ENCODE results near the gene DLG5.

DLG5 gene, protein sequence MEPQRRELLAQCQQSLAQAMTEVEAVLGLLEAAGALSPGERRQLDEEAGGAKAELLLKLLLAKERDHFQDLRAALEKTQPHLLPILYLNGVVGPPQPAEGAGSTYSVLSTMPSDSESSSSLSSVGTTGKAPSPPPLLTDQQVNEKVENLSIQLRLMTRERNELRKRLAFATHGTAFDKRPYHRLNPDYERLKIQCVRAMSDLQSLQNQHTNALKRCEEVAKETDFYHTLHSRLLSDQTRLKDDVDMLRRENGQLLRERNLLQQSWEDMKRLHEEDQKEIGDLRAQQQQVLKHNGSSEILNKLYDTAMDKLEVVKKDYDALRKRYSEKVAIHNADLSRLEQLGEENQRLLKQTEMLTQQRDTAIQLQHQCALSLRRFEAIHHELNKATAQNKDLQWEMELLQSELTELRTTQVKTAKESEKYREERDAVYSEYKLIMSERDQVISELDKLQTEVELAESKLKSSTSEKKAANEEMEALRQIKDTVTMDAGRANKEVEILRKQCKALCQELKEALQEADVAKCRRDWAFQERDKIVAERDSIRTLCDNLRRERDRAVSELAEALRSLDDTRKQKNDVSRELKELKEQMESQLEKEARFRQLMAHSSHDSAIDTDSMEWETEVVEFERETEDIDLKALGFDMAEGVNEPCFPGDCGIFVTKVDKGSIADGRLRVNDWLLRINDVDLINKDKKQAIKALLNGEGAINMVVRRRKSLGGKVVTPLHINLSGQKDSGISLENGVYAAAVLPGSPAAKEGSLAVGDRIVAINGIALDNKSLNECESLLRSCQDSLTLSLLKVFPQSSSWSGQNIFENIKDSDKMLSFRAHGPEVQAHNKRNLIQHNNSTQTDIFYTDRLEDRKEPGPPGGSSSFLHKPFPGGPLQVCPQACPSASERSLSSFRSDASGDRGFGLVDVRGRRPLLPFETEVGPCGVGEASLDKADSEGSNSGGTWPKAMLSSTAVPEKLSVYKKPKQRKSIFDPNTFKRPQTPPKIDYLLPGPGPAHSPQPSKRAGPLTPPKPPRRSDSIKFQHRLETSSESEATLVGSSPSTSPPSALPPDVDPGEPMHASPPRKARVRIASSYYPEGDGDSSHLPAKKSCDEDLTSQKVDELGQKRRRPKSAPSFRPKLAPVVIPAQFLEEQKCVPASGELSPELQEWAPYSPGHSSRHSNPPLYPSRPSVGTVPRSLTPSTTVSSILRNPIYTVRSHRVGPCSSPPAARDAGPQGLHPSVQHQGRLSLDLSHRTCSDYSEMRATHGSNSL (N-terminal part only)

DNA sequence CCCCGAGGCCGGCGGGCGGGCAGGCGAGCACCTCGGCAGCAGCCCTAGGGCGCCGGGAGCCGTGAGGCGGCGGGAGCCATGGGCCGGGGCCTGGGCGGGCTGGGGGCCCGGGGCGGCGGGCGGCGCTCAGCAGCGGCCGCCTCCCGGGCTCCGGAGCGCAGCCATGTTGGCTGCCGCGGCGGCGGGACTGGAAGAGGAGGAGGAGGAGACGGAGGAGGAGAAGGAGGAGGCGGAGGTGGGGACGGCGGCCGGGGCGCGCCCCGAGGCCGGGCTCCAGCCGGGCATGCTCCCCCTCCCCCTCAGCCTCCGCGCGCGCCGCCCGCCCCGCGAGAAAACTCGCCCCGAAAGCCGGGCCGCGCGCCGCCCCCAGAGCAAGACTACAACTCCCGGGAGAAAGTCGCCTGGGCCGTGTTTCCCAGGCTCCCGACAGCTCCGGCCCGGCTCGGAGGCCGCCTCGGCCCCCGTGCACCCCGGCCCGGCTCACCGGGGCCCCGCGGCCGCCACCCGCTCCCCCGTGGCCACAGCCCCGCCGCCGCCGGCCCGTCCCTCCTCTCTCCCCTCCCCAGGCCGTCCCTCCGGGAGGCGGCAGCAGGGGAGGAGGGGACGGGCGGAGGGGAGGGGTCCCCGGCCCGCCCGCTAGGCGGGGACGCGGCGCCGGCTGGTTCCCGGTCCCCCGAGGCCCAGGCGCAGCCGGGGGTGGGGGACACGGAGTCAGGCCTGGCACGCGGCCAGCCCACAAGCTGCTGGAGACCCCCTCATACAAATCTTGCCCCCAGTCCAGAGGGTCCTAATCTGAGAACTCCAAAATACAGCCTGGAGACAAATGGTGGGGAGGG, at the start of gene DLG5:
DLG5 (minus strand) TSS at position 190 of the 836 bp plus-strand sequence. CDS start 235 bp downstream, outside the sequence.
- DNase-seq, result peak; percentile 3

DNA sequence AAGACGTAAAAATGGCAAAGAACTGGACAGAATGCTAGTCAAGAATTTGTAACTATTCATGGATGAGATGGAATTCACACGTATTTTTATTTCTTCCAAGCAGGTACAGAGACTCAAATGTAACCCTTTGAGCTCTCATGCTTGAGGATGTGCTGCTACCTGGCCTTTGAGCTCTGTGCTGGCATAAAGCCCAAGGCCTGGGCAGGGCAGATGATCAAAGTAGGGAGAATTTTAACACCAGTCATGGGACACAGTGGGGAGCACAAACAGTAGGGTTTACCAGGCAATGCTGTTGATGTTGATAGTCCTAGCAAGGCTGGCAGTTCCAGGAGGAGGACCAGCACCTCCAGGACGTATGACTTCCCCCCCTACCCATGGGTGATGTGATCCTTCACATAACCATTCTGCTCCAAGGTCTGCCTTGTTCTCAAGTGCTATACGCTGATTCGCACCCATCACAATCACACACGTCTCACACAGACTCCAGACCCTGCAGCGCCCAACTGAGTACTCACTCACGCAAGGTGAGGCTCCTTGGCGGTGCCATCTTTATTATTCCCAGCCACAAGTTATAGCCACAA, 48.6 kb upstream of the DLG5 start:
- no peak for DNase-seq

DNA sequence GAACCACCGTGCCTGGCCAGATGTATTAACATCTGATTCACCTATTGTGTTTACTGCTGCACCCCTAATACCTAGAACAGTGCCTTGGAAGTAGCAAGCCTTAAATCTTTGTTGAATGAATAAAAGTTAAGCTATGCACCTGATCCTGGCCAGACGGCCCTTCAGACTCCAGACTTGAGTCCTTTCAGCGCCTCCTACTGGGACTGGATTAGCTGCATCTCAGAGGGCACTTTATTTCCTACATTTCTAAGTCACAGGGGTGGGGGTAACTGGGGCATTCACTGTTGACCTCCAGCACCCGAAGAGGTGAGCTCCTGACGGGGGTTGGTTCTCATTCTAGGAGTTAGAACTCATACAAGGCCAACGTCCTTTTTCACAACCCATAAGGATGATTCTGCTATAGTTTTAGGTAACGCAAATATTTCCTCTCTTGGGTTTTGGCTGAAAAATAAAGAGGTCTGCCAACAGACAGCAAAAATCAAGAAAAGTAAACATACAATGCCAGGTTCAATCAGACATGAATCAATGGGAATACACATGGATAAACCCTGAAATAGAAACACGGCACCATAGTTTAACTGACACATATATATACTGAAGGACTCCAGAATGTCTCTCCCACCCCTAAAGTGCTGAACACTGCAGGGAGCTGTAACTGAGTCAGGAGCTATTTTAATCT, 48.0 kb upstream of the DLG5 start:
- DNase-seq, result no peak

- DNase-seq, result no peak
These were observed 46.7 kb upstream of the DLG5 start for GRCh38 chr10:77973276-77973675.

- no peak for DNase-seq
These were observed 45.6 kb upstream of the DLG5 start for GRCh38 chr10:77972148-77972547.

DNA sequence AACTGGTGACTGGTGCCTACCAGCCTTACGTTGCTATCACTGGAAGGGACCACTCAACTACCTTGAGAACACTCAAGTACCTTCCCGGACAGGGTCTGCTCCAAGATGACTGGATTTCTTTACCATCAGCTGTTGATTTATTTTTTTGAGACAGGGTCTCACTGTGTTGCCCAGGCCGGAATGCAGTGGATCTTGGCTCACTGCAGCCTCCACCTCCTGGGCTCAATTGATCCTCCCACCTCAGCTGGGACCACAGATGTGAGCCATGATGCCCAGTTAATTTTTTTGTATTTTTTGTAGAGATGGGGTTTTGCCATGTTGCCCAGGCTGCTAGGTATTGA, 45.2 kb upstream of the DLG5 start:
- DNase-seq, result no peak

- DNase-seq, result no peak
These were observed 44.6 kb upstream of the DLG5 start for GRCh38 chr10:77970869-77971803.

DNA sequence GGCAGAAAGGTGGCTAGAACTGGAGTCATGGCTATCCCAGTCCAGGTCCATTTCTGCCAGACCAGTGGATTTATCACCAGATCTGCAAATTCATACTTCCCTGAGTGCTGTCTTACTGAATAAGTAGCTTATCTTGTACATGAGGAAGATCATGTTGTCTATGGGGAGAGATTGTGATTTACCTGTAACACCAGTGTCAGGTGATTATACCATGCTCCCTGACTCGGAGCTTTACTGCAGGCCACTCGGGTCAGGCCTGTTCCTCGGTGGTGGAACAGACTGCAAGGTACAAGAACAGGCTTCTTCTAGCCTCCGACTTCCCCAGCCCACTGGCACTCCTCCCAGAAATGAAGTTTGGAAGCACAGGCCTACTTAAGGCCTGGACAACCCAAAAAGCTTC, 42.6 kb upstream of the DLG5 start:
- no peak for DNase-seq

DNA sequence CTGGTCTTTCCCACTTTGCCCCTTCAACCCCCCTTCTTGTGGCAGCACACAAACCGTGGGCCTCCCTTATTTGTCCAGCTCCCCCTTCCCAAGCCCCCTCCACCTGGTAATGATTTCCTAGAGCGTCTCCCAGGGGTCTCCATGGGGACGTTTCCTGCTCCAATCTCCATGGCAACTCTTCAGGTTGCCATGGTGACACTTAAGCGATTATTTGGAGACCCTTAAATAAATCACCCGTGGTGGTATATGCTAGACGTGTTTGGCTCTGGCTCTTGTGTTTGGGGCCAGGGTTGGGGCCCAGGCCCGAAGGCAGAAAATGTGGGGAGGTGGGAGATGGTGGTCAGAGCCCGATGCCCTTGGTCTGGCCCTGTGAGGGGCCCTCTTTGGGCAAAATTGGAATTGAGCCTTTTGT, 41.1 kb upstream of the DLG5 start:
- no peak for DNase-seq

- DNase-seq, result no peak
These were observed 38.7 kb upstream of the DLG5 start for GRCh38 chr10:77965294-77965693.

GRCh38 chr10:77964811-77965210, 38.3 kb upstream of the DLG5 start:
- no peak for DNase-seq

DNA sequence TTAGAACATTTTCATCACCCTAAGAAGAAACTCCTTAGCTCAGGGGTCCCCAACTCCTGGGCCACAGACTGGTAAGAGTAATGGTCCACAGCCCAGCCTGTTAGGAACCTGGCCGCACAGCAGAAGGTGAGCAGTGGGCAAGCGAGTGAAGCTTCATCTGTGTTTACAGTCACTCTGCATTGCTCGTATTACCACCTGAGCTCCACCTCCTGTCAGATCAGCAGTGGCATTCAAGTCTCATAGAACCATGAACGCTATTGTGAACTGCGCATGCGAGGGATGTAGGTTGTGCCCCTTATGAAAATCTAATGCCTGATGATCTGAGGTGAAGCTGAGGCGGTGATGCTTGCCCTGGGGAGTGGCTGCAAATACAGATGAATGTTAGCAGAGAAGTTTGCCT, 37.3 kb upstream of the DLG5 start:
- no peak for DNase-seq

DNA sequence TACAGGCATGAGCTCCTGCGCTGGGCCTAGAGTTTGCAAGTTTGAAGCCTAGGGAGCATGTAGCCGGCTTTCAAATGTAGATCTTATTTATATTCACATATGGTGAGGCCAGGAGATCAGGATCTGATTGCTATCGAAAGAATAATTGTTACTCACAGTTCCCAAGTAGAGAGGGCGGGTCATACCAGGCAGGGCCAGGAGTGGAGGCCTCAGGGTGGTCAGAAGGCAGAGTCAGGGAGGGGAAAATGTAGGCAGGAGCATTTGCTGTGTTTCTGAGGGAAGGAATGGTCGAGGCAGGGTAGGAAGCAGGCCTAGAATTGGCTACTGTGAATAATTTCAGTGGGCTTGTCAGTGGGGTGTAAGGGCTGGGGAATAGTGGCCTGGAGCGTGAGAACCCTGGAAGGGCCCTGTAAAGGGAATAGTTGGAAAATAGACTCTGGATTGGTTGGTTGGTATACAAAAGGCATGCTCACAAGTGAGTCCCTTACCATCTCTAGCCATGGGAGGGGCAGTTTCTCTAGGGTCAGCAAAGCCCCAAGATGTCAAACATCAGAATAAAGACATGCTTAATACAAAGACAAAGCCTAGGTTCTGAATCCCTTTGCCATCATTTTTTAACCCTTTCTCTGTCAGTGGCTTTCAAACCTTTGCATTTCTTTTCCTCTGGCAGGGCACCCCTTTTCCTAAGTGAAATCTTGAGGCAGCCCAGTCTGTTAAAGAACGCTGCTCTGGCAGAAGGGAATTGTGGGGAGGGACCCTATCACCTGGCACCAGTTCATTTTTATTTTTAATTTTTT, 36.0 kb upstream of the DLG5 start:
- DNase-seq, result no peak

GRCh38 chr10:77961668-77962067, 35.1 kb upstream of the DLG5 start:
- no peak for DNase-seq

DNA sequence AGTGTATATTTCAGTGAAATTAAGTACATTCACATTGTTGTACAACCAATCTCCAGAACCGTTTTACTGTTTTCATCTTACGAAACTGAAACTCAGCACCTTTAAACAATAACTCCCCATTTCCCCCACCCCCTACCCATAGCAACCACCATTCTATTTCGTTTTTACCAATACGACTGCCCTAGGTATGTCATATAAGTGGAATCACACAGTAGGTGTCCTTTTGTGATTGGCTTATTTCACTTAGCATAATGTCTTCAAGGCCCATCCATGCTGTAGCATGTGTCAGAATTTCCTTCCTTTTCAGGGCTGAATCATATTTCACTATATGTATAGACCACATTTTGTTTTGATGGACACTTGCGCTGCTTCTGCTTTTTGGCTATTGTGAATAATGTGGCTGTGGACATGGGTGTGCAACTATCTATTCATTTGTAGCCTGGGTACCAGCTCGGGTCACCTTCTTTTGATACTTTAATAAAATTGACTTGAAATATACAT, 34.3 kb upstream of the DLG5 start:
- DNase-seq, result no peak

DNA sequence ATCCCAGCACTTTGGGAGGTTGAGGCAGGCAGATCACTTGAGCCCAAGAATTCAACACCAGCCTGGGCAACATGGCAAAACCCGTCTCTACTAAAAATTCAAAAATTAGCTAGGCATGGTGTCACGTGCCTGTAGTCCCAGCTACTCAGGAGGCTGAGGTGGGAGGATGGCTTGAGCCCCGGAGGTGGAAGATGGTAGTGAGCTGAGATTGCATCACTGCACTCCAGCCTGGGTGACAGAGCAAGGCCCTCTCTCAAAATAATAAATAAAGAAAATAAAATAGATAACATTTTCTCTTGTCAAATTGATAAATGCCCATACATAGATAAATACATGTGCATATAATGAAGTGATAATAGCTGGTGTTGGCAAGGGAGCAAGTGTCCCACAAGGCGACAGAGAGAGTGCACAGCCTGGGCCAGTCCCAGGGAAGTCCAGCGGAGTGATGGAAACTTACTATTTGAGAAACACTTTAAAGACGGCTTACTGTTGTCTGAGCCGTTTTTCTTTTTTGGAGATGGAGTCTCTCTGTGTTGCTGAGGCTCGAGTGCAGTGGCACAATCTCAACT, 33.4 kb upstream of the DLG5 start:
- no peak for DNase-seq

- no peak for DNase-seq
These were observed 32.8 kb upstream of the DLG5 start for GRCh38 chr10:77959384-77959783.

DNA sequence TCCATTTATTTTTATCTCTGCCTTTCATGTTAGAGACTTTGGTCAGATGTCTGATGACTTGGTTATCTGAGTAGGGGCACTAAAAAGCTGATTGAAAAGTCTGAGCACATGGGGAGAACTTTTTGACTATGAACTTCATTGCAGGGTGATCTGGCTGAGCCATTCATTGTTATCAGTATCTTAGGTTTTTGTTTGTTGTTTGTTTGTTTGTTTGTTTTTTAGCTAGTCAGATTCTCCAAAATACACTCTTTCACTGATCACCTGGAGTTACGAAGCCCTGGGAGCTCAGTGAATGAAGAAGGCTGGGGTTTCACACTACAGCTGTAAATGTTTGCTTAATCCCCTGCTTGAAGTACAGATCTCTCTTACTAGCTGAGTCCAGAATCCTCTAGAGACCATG, 28.6 kb upstream of the DLG5 start:
- no peak for DNase-seq

- DNase-seq, result no peak
These were observed 22.6 kb upstream of the DLG5 start for GRCh38 chr10:77949167-77949566.

Data from CD4-positive, alpha-beta T cell treated with Interleukin-4 for 4 hours (primary cell).